HG02938 (cell line): Measurements from ENCODE around the gene ZNF280A.
"Not testable (repeated sequence)": the region's sequence is repeated elsewhere in the genome, so short reads cannot be mapped to it uniquely, and the experiment has no call there.

Experiments used
- ATAC-seq: cut with Tn5 transposase; IDR thresholded peaks from one replicate; pipeline ENCODE4 v1.9.1; 2021; ENCODE audit warnings: mild to moderate bottlenecking, moderate library complexity; ENCODE audit not compliant: unreplicated experiment

The ZNF280A gene

DNA sequence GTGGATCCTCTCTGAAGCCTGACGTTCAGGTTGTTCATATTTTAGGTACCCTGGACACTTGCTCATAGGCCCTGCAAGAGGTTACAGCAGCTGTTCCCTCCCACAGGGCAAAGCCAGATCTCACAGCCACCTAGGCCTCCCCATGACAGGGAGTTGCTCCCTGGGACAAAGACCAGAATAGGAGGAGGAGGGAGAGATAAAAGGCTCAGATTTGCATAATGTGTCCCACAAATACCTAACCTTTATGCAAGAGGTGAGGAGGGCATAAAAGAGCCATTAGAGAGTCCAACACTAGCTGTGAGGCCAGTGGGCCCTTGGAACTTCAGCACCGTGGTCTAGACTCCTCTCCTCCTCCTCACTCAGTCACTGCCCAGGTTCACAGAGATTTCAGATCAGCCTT lies 45.3 kb downstream of the ZNF280A start:
- ATAC-seq: no peak

DNA sequence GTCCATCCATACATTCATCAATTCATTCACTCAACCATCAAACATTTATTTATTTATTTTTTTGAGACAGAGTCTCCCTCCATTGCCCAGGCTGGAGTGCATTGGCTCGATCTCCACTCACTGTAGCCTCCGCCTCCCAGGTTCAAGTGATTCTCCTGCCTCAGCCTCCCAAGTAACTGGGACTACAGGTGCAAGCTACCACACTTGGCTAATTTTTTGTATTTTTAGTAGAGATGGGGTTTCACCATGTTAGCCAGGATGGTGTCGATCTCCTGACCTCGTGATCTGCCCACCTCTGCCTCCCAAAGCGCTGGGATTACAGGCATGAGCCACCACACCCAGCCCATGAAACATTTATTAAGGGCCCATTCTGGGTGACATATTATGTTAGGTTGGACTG lies 49.0 kb downstream of the ZNF280A start:
- ATAC-seq: not testable (repeated sequence)

DNA sequence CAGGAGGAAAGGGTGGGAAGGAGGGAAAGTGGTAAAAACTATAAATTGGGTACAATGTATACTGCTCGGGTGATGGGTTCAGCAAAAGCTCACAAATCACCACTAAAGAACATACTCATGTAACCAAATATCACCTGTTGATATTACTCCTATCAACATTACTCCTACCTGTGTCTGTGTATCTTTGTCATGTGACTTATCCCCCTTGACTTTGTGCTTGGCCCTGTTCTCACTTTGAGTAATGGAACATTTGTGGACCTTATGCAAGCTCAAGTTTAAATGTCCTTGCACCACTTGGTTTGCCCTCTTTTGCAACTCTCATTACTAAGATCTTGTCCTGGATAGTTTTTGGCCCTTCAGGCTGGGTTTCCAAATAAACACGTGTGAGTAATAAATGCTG lies 50.5 kb downstream of the ZNF280A start:
- no peak for ATAC-seq

DNA sequence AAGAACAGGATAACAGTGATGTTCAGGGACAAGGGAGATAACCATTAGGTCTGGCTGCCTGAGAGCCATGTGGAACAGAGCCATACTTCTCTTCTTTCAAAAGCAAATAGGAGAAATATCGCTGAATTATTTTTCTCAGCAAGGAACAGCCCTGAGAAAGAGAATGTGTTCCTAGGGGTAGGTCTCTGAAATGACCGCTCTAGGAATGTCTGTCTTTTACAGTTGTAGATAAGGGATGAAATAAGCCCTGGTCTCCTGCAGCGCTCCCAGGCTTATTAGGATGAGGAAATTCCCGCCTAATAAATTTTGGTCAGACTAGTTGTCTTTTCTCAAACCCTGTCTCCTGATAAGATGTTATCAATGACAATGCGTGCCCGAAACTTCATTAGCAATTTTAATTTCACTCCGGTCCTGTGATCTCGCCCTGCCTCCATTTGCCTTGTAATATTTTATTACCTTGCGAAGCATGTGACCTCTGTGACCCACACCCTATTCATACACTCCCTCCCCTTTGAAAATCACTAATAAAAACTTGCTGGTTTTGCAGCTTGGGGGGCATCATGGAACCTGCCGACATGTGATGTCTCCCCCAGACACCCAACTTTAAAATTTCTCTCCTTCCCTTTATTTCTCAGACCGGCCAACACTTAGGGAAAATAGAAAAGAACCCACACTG lies 51.1 kb downstream of the ZNF280A start:
- ATAC-seq: not testable (repeated sequence)

DNA sequence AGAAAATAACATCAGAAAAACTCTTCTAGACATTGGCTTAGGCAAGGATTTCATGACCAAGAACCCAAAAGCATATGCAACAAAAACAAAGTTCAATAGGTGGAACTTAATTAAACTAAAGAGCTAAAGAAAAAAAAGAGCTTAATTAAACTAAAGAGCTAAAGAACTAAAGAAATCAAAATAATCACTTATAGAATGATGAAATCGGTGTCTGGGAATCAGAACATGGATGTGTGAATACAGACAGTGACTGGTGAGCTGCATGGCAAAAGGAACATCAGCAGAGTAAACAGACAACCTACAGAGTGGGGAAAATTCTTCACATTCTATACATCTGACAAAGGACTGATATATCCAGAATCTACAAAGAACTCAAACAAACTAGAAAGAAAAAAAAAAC lies 53.0 kb downstream of the ZNF280A start:
- ATAC-seq: no peak

DNA sequence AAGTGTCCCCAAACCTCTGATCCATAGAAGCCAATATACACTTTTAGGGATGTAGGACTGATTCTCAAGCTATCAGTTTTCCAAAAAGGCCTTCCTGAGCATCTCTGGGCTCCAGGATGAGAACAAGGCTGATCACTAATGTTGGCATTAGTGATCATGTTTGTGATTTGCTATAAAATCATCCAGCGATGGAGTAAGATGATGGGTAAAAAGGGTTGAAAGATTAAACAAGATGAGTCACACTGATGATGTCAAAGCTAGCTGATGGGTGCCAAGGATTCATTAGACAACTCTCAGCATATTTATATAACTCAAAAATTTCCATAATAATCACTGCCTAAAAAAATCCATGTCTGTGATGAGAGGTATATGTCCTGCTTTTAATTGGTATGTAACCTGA lies 54.3 kb downstream of the ZNF280A start:
- ATAC-seq: no peak

DNA sequence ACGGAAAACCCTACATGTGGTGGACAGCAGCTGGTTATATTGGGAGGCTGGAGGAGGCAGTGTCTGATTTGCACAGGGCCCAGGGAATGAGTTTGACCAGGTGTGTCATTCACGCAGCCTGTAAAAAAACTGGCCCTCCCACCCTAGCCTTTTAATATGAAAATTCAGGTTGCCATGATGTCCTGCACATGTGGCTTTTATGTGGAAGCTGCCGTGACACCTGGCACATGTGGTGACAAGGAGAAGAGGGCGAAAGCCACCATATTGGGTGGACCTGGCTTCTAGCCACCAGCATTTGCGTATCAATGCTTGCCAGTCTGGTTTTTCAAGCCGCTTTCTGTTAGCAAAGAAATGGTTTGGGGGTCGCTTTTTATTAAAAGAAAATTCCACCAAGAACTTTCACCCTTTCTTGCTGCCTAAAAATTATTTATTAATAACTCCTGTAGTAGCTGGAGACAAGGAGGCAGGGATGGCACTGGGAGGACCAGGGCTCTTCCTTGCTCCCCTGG lies 54.9 kb downstream of the ZNF280A start:
- no peak for ATAC-seq

DNA sequence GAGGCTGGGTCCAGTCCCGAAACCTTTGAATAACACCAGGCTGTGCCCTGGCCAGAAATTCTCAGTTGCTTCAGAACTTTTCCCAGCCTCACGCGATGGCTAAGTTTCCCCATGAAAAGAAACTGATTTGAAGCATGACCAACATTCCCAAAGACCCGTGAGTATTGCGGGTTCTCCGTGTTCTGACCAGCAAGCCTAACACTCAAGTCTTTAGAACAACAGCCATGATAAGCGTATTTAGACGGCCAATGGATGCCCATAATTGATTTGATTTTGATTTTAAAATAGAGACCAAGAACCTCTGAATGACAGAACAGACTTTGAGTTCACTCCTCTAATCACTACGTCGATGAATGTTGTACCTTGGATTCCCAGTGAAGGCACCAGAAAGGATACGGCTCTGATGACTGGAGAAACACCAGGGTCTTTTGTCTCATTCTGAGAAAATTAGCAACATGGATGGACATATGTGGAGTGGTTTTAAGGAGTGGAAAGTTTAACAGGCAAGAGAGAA lies 55.5 kb downstream of the ZNF280A start:
- no peak for ATAC-seq

DNA sequence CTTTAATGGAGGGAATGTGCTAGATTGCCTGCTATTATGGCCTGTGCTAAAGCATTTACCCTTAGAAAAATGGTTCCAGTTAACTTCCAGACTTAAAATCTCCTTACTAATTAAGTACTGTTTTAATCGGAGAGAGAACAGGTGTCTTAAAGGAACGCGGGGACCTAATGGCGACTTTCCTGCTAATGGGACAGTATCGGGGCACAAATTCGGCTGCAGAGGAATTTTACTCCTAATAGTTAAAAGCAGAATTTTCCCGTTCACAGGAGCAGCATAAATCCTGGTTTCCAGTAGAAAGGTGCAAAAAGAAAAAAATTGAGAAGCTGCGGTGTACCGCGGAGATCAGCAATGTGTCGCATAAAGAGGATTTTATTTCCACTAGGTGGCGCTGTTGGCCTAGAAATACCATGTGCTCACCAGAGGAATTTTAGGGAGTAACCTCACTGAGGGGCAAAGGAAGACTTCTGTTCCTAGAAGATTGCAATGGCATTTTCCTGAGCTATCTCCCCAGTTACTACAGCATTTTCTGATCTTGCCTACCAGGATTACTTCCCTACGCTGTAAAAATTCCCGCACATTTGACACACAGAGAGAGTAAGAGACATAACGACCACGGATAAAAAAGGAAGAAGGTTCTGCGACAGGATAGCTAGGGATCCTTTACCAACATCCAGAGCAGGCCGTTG lies 56.1 kb downstream of the ZNF280A start:
- ATAC-seq: no peak
